ENCODE results near the gene TRABD2B. TPM values are rescaled to one million over a fixed set of nuclear protein-coding genes. Genes with fewer than 3 reads are reported as not detected.

The TRABD2B gene
- total RNA-seq, 1 experiment from 2014 or later = 10.3 TPM

DNA sequence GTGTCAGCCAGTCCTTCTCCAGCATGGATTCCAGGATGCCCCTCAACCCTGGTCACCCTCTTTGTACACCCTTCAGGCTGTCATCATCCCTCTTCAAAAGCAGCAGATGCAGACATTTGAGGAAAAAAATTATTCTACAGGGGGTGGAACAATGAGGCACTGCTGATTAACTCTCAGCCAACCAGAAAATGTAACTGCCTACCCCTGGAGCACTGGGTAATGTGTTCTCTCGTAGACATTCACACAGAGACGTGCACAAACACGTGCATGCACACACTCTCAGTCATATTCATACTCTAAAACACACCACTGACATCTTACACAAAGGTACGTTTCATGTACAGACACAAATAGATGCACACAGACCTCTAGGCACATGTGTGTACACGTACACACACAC is 175.4 kb downstream of the TRABD2B start (continued):
- TF ChIP-seq, protein P1, sequence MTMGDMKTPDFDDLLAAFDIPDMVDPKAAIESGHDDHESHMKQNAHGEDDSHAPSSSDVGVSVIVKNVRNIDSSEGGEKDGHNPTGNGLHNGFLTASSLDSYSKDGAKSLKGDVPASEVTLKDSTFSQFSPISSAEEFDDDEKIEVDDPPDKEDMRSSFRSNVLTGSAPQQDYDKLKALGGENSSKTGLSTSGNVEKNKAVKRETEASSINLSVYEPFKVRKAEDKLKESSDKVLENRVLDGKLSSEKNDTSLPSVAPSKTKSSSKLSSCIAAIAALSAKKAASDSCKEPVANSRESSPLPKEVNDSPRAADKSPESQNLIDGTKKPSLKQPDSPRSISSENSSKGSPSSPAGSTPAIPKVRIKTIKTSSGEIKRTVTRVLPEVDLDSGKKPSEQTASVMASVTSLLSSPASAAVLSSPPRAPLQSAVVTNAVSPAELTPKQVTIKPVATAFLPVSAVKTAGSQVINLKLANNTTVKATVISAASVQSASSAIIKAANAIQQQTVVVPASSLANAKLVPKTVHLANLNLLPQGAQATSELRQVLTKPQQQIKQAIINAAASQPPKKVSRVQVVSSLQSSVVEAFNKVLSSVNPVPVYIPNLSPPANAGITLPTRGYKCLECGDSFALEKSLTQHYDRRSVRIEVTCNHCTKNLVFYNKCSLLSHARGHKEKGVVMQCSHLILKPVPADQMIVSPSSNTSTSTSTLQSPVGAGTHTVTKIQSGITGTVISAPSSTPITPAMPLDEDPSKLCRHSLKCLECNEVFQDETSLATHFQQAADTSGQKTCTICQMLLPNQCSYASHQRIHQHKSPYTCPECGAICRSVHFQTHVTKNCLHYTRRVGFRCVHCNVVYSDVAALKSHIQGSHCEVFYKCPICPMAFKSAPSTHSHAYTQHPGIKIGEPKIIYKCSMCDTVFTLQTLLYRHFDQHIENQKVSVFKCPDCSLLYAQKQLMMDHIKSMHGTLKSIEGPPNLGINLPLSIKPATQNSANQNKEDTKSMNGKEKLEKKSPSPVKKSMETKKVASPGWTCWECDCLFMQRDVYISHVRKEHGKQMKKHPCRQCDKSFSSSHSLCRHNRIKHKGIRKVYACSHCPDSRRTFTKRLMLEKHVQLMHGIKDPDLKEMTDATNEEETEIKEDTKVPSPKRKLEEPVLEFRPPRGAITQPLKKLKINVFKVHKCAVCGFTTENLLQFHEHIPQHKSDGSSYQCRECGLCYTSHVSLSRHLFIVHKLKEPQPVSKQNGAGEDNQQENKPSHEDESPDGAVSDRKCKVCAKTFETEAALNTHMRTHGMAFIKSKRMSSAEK (CRISPR knock-in tag; IDR thresholded peaks at IDR 0.05; ENCODE audit: borderline replicate concordance) = no peak
- TF ChIP-seq HMGXB4 (CRISPR knock-in tag; IDR thresholded peaks at IDR 0.05) = no peak

- ChIA-PET CTCF (no interaction called here), POLR2A (no interaction called here)
- Mint-ChIP-seq H3K27ac (no peak overlapping the region), H3K9me3 (no peaks in the 10 kb centered on the region), H3K36me3 (no peaks in the 10 kb centered on the region), H3K27me3 (ENCODE audit: low read depth) (no peaks in the 10 kb centered on the region), H3K4me1 (peaks cover 16% of the 10 kb centered on the region), H3K4me3 (no peak overlapping the region)
- DNase-seq (ENCODE audit: low spot score) (no peak), ATAC-seq (no peak)
- no peak for TF ChIP-seq GRHL2 (CRISPR knock-in tag; IDR thresholded peaks at IDR 0.05; ENCODE audit: insufficient replicate concordance, severe bottlenecking)
- no peak for TF ChIP-seq ZNF219 (CRISPR knock-in tag; IDR thresholded peaks at IDR 0.05; ENCODE audit: borderline replicate concordance)
- no peak for TF ChIP-seq USF1 (CRISPR knock-in tag; IDR thresholded peaks at IDR 0.05)
- no peak for TF ChIP-seq JUN (CRISPR knock-in tag; IDR thresholded peaks at IDR 0.05)
- no peak for TF ChIP-seq HMGXB4 (CRISPR knock-in tag; IDR thresholded peaks at IDR 0.05)
- no peak for TF ChIP-seq ZBTB21 (CRISPR knock-in tag; IDR thresholded peaks at IDR 0.05; ENCODE audit: borderline replicate concordance)
- TF ChIP-seq CDX4 (CRISPR knock-in tag; IDR thresholded peaks at IDR 0.05; ENCODE audit: borderline replicate concordance) = no peak
- no peak for TF ChIP-seq SOX15 (CRISPR knock-in tag; IDR thresholded peaks at IDR 0.05)
- no peak for TF ChIP-seq TP53 (CRISPR knock-in tag; IDR thresholded peaks at IDR 0.05)
Observed at GRCh38 chr1:47819574-47819888, 177.7 kb downstream of the TRABD2B start.

DNA sequence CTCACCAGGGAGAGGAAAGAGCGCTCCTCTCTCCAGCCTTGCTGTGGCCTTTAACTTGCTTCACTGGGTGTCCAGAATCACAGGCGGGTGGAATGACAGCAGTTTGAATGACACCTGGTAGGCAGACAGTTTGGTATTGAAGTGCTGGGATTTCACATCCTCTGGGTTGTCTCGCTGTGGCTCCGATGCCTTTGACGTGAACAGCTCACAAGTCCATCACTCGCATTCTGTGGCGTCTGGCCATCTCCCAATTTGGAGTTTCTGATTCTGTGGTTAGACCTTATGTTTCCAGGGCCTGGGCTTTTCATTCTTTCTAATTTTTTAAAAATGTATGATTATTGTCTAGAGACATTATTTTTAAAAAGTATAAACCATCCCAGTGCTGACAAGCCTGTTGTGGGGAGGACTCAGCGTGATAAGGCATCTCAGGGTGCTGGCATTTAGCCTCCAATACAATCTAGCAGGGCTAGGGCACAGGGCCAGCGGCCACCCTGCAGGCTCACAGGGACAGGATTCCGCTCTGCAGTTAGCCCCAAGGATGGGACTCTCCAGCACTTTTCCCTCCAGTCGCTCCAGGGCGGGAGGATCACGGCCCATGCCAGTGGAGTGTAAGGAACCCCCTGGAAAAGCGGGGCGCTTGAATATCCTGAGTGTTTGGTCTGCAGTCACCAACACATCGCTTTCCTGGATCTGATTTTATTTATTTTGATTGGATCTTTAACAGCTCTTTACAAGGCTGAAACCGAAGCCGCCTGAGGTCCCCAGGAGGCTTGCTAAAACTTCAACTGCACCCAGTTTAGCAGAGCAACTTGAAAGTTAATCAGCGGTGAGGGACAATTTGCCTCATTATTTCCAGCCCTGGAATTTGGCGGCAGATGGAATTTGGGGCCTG is 178.3 kb downstream of the TRABD2B start:
- Mint-ChIP-seq H3K27ac (no peak overlapping the region), H3K9me3 (no peaks in the 10 kb centered on the region), H3K36me3 (no peaks in the 10 kb centered on the region), H3K4me3 (no peak overlapping the region), H3K27me3 (ENCODE audit: low read depth) (no peaks in the 10 kb centered on the region), H3K4me1 (peaks cover 18% of the 10 kb centered on the region)
- DNase-seq (ENCODE audit: low spot score) (no peak), ATAC-seq (no peak)
- CTCF ChIA-PET = no interaction called here
- POLR2A ChIA-PET = no interaction called here
- TF ChIP-seq MYBL2 (CRISPR knock-in tag; IDR thresholded peaks at IDR 0.05) (no peak), FOXP1 (CRISPR knock-in tag; IDR thresholded peaks at IDR 0.05; ENCODE audit: borderline replicate concordance) (no peak), USF1 (CRISPR knock-in tag; IDR thresholded peaks at IDR 0.05) (no peak), ZNF416 (CRISPR knock-in tag; IDR thresholded peaks at IDR 0.05) (no peak), HMGXB4 (CRISPR knock-in tag; IDR thresholded peaks at IDR 0.05) (no peak)
- TF ChIP-seq, protein P2, sequence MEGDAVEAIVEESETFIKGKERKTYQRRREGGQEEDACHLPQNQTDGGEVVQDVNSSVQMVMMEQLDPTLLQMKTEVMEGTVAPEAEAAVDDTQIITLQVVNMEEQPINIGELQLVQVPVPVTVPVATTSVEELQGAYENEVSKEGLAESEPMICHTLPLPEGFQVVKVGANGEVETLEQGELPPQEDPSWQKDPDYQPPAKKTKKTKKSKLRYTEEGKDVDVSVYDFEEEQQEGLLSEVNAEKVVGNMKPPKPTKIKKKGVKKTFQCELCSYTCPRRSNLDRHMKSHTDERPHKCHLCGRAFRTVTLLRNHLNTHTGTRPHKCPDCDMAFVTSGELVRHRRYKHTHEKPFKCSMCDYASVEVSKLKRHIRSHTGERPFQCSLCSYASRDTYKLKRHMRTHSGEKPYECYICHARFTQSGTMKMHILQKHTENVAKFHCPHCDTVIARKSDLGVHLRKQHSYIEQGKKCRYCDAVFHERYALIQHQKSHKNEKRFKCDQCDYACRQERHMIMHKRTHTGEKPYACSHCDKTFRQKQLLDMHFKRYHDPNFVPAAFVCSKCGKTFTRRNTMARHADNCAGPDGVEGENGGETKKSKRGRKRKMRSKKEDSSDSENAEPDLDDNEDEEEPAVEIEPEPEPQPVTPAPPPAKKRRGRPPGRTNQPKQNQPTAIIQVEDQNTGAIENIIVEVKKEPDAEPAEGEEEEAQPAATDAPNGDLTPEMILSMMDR (IDR thresholded peaks at IDR 0.05) = no peak

All from WTC11 (cell line).